GM19239 (cell line): ENCODE data around the gene HECW1.
A peak's percentile ranks its signal among the peaks of the same experiment; 100 is the strongest.

ENCODE experiments used
- DNase-seq: peaks from one replicate; pipeline ENCODE4 v3.0.0; 2011; ENCODE audit warnings: low spot score; ENCODE audit not compliant: insufficient read length
- FAIRE-seq: peaks from 2 replicates; lab custom pipeline; 2011; peaks lifted over from hg19 to GRCh38; lab: Jason Lieb, UNC

The HECW1 gene

DNA sequence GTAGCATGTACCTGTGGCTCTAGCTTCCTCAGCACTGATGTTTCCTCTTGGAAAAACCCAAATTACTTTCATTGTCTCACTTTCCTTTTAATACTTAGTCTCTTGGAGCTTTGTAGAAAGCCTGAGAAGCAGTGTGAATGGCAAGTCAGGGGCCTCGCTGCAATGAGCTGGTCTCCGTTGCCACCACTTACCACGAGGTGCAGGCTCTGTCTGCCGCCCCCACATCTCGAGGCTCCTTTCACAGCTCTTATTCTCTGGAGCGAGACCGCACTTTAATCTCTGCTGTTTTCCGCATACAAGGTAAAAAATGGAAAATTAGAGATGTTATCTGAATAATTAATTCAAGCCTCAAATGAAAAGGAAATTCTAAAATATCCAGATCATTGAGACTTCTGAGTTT, 186.2 kb downstream of the HECW1 start:
- DNase-seq (no peak), FAIRE-seq (no peak)

DNA sequence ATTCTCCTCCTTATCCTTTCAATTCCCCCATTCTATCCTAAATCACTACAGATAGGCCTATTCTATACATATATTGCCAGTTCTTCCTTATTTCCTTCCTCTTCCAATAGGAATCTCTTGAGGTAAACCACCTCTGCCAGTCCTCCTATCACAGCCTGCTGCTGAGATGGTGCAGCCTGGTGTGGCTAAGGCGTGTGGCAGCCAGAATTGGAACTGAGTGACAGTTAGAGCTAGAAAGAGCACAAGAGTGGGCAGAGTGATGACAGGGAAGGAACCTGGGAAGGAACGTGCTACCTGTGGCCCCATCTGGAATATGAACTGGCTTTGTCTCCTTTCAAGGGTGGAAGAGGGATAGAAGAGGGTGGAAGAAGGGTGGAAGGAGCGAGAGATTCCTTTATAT, 187.7 kb downstream of the HECW1 start:
- DNase-seq (no peak), FAIRE-seq (no peak)

DNA sequence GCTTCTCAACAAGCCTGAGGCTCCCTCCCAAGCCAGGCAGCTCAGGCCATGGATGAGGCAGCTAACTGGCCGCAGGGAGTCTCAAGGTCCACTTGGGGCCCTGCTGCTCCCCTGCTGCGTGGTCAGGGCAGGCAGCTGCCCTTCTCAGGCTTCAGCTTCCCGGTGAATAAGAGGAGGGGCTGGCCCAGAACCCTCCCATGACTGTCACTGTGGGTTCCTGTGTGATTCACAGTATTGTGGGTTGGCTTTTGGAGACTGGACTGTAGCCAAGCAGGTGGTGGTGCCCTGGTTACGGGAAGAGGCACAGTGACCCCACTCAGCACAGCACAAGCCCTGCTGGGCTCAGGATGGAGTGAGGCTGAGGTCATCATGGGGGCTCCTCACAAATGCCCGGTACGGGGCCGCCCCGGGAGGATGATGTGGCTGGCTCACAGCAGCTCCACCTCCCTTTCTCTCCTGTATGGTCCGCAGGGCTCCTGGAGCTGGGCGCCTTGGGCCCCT, 189.8 kb downstream of the HECW1 start:
- no peak for FAIRE-seq
- DNase-seq = no peak

DNA sequence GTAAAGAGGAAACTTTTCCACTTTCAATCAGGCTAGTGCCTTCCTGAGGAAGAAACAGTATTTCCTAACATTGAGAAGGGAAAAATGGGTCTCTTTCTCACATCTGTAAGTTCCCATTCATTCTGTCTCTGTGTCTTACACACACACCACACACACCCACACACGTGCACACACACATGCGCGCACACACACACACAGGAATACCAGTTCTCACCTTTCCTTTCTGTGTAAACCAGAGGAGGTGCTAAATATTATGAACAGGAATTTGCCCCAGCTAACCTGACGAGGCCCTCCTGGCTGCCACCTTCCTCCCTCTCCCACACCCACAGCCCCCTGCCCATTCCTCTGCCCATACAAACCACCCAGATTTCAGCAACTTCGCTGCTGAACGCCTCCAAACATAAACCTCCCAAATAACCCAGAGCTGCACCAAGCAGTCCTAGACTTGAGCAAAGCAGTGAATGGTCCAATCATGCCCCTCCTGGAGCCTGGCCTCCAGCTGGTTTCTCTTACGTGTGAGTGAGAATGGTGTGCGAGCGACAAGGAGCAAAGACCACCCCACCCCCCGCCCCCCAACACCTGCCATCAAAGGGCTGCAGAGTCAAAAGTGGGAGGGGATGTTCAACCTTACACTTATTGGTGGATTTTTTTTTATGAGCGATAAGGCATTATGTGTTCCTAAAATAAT, 190.5 kb downstream of the HECW1 start:
- no peak for DNase-seq
- FAIRE-seq = no peak

DNA sequence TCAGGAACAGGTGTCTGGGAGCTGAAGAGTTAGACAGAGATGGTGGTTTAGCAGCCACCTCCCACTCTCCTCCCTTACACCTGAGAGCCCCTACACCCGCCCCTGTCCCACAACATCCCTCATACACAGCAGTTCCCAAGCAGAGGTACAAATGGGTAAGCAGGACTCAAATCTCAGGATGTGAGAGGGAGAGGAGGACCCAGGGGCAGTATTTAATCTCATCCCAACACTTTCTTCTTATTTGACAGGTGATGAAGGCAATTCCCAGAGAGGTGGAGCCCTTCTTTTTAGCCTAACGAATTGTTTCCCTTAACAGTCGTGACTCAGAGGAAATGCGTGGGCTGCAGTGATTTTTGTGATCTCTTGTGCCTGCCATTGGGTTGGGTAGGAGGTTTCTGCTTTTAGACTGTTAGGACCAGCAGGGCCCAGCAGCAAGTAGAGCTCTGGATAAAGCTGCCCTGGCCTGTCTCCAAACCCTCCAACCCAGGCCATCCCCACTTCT, 191.3 kb downstream of the HECW1 start:
- FAIRE-seq (no peak), DNase-seq (no peak)

DNA sequence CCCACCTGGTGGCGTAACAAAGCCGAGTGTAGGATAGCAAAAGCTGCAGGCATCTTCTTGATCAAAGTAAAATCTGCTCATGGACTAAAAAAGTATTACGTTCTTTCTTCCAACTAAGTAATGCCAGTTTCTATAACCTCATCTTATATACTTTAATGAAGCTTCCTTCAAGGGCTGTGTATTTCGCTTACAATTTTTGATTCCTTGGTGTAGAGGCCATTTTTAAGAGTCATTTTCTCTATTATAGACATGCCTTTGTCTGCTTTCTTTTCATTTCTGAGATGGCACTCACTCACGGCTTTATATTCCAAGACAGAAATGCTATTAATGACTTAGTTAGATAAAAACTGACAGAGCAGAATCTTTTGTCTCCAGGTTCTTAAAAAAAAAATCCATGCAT, 194.0 kb downstream of the HECW1 start:
- DNase-seq (no peak), FAIRE-seq (no peak)

DNA sequence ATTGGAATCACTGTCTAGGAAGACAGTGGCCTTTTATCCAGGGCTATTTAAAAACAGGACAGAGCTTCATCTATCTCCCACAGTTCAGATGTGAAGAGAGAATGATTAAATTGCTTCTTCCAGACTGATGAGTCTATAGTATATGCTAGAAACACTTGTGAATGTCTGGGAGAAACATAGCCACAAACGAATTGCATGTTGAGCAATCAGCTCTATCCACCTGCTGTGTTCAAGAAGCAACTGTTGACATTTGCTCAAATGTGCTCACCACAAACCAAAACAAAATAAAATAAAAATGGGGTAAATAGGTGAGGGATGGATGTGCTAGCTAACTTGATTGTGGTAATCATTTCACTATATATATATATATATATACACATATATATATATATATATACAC, 195.1 kb downstream of the HECW1 start:
- DNase-seq (no peak), FAIRE-seq (no peak)

DNA sequence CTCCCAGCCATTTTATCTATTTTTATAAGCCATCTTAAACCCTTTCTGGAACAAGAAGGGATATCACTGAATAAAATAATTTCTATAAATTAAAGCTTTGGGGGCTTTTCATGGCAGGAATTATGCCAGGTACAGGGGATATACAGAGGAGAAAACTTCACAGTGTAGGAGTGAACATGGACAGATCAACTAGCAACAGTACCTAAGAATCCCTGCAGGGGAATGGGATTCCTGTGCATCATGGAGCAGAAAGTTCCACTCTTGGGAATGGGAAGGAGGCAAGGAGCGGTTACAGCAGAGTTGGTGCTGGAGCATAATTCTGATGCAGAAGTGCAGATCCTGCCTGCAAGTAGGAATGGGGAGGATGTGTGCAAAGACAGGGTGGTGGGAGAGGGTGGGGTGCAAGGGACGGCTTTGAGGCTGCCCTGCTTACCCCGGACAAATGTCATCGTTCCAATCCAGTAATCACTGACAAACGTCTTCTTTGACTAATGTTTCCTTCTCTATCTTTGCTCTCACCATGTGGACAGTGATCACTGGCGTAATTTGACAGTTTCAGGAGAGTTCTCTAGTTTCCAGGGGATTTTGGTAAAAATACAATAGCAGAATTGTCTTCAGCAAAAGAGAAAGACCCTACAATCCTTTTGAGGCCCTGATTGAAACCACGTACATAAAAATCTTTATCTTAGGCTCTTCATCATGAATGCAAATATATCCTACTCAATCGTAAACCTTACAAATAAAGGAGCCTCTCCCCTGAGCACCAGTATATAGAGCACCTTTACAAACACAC, 196.7 kb downstream of the HECW1 start:
- FAIRE-seq = no peak
- DNase-seq = no peak

DNA sequence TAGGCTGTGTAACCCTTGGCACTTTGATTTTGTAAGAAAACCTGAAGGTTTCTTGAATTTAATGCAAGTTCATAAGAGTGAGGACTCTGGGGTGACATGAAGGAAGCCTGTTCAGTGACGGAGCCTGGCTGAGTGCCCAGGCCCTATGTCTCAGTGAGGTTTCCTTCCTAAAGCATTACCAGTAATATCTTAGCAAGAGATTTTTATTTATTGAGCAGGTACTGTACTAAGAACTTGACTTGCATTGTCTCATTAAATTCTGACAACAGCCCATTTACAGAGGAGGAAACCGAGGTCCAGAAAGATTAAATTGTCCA, 197.2 kb downstream of the HECW1 start:
- no peak for DNase-seq
- no peak for FAIRE-seq

DNA sequence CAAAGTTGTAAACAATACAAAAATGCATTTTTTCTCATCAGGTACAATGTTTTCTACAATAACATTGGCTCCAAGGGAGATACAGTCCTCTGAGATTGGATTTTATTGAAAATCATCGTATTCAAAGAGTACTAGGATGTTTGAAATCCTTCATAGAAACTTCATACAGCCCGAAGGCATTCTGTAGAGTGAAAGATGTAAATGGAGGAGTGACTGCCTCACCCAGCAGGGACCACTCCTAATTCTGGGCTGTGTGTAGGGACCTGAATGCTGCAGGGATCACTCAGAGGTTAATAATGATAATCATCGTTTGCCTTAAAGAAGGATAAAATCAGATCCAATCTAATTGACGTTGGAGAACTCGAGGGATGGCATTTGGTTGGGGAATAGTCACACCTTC, 198.6 kb downstream of the HECW1 start:
- no peak for FAIRE-seq
- DNase-seq = no peak

DNA sequence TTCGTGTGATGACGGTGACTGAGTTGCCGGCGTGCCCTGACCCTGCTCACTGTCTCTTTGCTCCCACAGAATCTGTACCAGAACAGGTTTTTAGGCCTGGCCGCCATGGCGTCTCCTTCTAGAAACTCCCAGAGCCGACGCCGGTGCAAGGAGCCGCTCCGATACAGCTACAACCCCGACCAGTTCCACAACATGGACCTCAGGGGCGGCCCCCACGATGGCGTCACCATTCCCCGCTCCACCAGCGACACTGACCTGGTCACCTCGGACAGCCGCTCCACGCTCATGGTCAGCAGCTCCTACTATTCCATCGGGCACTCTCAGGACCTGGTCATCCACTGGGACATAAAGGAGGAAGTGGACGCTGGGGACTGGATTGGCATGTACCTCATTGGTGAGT, 199.2 kb downstream of the HECW1 start:
- no peak for DNase-seq
- no peak for FAIRE-seq

DNA sequence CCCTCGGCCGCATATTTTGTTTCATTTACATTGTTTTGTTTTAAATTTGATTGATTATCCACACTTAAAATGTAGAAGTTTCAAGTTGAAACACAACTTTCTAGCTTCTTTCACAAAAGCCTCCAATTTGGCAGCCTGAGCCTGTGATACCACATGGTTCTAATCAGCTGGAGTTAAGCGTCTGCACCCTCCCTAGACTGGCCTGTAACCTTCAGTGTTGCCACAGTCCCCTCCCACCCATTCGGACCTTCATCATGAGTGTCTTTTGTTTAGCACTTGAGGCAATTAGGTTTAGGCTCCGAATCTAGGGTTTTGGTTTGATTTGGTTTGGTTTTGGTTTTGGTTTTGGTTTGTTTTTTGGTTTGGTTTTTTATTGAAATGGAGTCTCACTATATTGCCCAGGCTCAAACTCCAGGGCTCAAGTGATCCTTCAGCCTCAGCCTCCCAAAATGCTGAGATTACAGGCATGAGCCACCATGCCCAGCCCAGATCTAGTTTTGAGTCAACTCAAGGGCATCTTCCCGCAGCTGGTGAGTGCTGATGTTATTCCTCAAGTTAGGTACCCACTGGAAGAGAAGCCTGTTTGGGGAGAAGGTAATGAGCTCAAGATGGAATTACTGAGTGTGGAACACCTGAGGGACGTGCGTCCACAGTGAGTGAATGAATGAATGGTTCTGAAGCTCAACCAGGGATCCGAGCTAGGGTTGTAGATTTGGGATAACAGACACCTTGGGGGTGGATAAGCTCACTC, 201.4 kb downstream of the HECW1 start:
- FAIRE-seq (peak; percentile 8), DNase-seq (no peak)

DNA sequence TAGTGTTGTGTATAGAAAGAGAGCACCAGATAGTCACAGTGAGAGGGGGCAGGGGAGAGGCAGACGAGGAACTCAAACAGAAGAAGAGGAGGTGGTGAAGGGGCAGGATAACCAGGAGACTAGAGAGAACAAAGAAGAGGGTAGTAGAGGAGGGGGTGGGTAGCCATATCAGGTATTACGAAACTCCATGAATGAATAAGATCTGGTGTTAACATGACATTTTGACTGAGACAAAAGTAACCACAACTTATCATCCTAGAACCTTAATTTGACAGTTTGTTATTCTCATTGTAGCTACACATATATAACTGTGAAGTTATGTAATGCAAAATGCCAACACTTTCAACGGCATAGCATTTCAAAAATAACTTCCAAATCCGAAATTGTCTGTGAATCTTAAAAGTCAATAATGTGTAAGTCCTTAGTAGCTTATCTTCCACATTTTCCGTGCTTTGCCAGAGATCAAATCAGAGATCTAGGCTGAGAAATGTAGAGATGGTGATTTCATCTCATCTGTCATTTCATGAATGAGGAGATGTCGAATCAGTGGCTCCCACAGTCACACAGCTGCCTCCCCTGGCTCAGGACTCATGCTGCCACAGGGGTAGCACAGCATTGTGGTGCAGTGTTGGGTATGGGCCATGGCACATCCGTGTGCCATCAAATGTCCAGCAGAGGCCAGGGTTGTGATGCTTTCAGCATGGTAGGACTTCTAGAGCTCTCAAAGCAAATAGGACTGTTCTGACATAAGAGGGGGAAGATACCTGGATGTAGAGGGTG, 202.1 kb downstream of the HECW1 start:
- no peak for FAIRE-seq
- no peak for DNase-seq

DNA sequence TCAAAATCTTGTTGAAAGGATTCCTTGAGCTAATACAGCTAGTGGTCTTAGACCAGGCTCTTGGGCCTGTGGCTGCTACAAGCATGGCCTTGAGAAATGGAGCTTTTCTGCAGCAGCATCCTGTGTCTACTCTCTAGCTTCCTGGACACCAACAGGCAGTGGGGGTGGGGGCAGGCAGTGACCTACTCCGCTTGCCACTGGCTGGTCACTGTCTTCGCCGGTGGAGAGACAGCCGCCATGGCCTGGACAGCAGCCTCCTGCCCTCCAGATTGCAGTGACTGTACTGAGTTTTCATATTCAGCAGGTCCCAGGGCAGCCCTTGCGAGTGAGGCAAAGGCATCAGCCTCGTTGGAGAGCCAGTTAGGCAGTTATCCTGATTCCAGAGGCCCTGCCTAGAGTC, 204.6 kb downstream of the HECW1 start:
- FAIRE-seq = no peak
- no peak for DNase-seq

DNA sequence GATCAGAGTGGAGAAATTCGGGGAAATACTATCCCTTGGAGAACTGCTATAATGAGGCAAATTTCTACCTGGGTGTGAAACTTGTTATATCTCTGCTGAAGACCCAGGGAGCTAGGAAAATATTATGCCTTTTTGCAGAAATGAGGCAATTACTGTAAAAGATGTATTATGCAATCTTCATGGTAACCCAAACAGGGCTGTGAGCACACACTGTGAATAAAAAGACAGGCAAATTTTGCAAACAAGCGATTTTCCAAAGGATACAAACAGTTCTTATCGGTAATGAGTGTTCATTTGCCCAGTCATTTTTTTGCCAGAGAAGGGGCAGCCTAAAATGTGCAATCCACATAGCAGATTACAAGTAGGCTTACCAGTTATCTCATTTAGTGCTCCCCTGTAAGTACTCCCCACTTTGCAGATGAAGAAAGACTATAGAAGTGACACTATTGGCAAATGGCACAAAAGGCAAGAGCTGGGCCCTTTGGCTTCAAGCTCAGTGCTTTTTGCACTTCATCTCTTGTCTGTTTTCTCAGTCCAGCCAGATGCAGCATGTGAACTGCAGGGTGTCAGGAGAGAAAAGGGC, 205.8 kb downstream of the HECW1 start:
- DNase-seq = no peak

DNA sequence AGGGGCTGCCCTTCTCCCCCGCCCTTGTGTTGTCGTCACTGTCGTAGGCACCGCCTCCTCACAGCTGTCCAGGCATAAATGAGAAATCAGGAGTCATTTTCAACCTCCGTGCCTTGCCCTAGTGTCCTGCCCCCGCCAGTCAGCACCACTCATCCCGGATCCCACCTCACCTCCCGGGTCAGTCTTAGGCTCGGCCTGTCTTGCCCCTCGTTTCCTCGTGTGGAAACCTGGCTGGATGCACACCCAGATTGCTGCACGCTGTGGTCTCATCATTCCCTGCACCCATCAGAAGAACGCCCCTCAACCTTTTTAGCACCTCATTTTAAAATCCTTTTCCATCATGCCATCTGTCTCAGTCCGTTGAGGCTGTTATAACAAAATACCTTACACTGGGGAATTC, 213.1 kb downstream of the HECW1 start:
- FAIRE-seq (no peak), DNase-seq (no peak)

More for the DNA sequence above, 205.8 kb downstream of the HECW1 start:
- FAIRE-seq = no peak

DNA sequence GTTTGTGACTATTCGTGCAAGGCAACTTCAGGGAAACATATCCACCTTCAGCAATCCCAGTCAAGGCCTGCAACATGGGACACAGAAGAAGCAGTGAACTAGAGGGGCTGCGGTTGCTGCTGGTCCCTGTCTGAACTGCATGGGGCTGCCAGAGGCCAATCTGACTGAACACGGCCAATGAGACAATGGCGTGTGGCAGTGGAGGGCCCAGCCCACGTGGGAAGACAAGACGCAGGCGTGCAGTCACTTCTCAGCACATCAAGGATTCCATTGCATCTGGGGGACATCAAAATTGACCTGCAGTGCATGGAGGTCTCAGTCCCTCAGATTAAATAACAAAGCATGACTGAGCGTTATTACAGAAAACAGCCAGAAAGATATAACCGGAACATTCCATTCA, 215.9 kb downstream of the HECW1 start:
- DNase-seq = no peak
- FAIRE-seq = no peak

DNA sequence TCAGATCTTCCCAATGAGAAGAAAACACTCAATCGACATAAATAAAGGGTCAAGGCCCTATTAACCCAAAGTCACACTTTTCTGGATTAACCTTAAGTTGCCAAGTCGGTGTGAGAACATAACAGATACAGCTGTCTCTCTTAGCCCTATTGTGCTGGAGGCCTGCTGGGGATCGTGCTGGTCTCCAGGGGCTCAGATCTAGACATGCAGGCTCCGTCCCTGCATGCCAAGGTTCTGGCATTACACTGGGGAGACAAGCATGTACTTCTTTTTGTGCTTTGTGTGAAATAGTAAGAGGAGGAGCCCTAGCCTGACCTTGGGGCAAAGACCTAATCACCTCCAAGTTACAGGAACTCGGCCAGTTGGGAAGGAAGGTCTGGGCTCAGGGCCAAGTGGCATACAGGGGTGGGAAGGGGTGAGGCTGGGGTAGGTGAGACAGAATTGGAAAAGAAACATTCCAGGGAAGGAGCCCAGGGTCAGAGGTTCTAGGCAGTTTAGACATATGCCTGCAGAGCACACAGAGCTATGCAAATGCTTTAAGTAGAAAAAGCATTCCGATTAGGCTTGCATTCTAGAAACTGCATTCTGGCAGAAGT, 216.4 kb downstream of the HECW1 start:
- no peak for FAIRE-seq

DNA sequence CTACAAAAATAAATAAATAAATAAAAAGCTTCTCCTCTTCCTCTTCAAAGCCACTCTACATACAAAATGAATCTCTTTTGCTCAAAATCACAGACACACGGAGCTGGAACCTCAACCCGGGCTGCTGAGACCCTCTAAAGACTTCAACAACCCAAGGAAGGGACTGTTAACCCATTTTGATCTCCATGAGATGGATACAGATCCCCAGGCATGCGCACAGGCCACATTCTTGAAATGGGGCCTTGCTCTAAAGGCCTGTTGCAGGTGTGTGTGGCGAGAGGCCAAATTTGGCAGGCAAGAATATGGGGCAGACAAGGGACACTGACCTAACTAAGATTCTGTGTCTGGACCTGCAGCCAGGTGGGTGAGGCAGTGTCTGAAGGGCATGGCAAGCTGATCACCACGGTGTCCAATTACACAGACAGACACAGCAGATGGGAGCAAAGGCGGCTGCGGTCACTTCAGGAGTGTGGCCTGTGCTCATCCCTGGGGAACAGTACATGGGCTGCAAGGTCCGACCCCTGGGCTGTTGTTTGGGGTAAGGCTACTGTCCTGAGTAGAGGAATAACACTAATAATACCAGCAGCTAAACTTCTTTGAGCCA, 219.8 kb downstream of the HECW1 start:
- FAIRE-seq = no peak

More for the DNA sequence above, 216.4 kb downstream of the HECW1 start:
- no peak for DNase-seq

More for the DNA sequence above, 219.8 kb downstream of the HECW1 start:
- no peak for DNase-seq
